Midbrain (tissue), 1 donor: ENCODE results near the gene MIS18BP1.
"Not testable (repeated sequence)": the region's sequence is repeated elsewhere in the genome, so short reads cannot be mapped to it uniquely, and the experiment has no call there.

ENCODE experiments used
- DNase-seq: peaks from one replicate; lab custom pipeline; 2025; lab: John Stamatoyannopoulos, UW

The MIS18BP1 gene

GRCh38 chr14:45253070-45253753 is at the start of gene MIS18BP1:
MIS18BP1 (minus strand) TSS chr14:45253202; CDS start chr14:45247286, 5,916 bp downstream.
- DNase-seq: peak; percentile 89

GRCh38 chr14:45298423-45299117 is 45.6 kb upstream of the MIS18BP1 start:
- no peak for DNase-seq

GRCh38 chr14:45294796-45295195 is 41.8 kb upstream of the MIS18BP1 start:
- DNase-seq: not testable (repeated sequence)

- DNase-seq: no peak
These were observed 37.5 kb upstream of the MIS18BP1 start for GRCh38 chr14:45290547-45290946.

GRCh38 chr14:45287610-45288009 is 34.6 kb upstream of the MIS18BP1 start:
- peak; percentile 7 for DNase-seq

- DNase-seq: no peak
These were observed 31.8 kb upstream of the MIS18BP1 start for GRCh38 chr14:45284802-45285201.

GRCh38 chr14:45281731-45282400 is 28.9 kb upstream of the MIS18BP1 start:
- DNase-seq: not testable (repeated sequence)

GRCh38 chr14:45271858-45272537 is 19.0 kb upstream of the MIS18BP1 start:
- no peak for DNase-seq

GRCh38 chr14:45270031-45270430 is 17.0 kb upstream of the MIS18BP1 start:
- no peak for DNase-seq

GRCh38 chr14:45267071-45267470 is 14.1 kb upstream of the MIS18BP1 start:
- DNase-seq: no peak

GRCh38 chr14:45262637-45263036 is 9.6 kb upstream of the MIS18BP1 start:
- no peak for DNase-seq

- DNase-seq: no peak
These were observed 8.2 kb upstream of the MIS18BP1 start for GRCh38 chr14:45261209-45261608.

GRCh38 chr14:45258805-45259204 is 5.8 kb upstream of the MIS18BP1 start:
- DNase-seq: no peak

- no peak for DNase-seq
These were observed 5.1 kb upstream of the MIS18BP1 start for GRCh38 chr14:45258073-45258472.

- no peak for DNase-seq
These were observed 1.8 kb upstream of the MIS18BP1 start for GRCh38 chr14:45254771-45255170.

- DNase-seq: no peak
These were observed 830 bp upstream of the MIS18BP1 start for GRCh38 chr14:45253754-45254310.

GRCh38 chr14:45252366-45253069 is 484 bp downstream of the MIS18BP1 start:
- DNase-seq: no peak

- DNase-seq: peak; percentile 6
These were observed 1.1 kb downstream of the MIS18BP1 start for GRCh38 chr14:45251912-45252311.

- DNase-seq: peak; percentile 19
These were observed 3.0 kb downstream of the MIS18BP1 start for GRCh38 chr14:45249856-45250575.

GRCh38 chr14:45247427-45247826 is 5.6 kb downstream of the MIS18BP1 start:
- no peak for DNase-seq

- DNase-seq: no peak
These were observed 6.3 kb downstream of the MIS18BP1 start for GRCh38 chr14:45246691-45247090.
